C4-2B (cell line): Measurements from ENCODE around the gene ACBD6.

Source experiments
- H3K27ac ChIP-seq: fragments of 450-650 bp; 2 replicates; pipeline ENCODE4 v1.5.1; 2017
- ZFX ChIP-seq: fragments of 450-650 bp; IDR thresholded peaks from 2 replicates; pipeline ENCODE4 v1.6.1; 2017
- TF ChIP-seq, protein P1 (sequence below): fragments of 450-650 bp; conservative IDR thresholded peaks from 2 replicates; pipeline ENCODE4 v1.5.1; 2017; ENCODE audit warnings: mild to moderate bottlenecking

ACBD6 gene

GRCh38 chr1:180253585-180254495, 248.5 kb downstream of the ACBD6 start:
- H3K27ac ChIP-seq, result no peak overlapping the region
- no peak for TF ChIP-seq ZFX

GRCh38 chr1:180252638-180253536, 249.5 kb downstream of the ACBD6 start:
- no peak overlapping the region for H3K27ac ChIP-seq
- TF ChIP-seq, protein P1, sequence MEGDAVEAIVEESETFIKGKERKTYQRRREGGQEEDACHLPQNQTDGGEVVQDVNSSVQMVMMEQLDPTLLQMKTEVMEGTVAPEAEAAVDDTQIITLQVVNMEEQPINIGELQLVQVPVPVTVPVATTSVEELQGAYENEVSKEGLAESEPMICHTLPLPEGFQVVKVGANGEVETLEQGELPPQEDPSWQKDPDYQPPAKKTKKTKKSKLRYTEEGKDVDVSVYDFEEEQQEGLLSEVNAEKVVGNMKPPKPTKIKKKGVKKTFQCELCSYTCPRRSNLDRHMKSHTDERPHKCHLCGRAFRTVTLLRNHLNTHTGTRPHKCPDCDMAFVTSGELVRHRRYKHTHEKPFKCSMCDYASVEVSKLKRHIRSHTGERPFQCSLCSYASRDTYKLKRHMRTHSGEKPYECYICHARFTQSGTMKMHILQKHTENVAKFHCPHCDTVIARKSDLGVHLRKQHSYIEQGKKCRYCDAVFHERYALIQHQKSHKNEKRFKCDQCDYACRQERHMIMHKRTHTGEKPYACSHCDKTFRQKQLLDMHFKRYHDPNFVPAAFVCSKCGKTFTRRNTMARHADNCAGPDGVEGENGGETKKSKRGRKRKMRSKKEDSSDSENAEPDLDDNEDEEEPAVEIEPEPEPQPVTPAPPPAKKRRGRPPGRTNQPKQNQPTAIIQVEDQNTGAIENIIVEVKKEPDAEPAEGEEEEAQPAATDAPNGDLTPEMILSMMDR, result peak; percentile 95
- no peak for TF ChIP-seq ZFX

DNA sequence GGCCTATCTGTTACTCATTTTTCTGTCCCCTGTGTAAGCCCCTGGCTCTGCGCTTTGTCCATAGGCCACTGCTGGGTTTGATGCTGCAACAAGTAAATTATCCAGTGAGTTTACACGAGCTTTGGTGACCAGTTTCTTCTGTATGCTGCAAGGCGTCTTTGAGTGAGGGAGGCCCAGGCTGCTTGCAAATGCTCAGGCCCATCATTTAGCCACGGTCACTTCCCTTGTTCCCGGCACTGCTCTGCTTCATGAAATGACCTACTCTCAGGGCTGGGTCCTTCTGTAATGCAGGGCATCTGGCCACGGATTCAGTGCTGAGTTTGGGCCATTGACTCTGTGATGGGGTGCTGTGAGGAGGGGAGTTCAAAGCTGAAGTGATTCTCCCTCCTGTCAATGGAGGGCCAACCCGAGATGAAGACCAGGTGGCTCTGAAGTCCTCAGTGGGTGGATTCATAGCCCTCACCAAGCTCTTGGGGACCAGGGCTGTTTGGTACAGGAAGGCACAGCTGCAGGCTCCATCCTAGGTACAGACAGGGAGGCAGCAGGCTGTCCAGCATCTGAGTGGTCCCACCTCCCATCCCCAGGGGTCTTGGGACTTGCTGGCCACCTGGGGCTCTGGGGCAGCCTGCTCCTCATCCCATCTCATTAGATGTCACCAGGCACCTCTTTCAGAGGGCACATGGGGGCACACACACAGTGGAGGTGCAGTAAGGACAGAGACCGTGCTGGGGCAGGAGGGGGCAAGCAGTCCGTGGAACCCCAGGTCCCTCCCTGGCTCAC, 250.7 kb downstream of the ACBD6 start:
- no peak overlapping the region for H3K27ac ChIP-seq
- TF ChIP-seq ZFX, result no peak
- TF ChIP-seq, protein P1, result no peak

DNA sequence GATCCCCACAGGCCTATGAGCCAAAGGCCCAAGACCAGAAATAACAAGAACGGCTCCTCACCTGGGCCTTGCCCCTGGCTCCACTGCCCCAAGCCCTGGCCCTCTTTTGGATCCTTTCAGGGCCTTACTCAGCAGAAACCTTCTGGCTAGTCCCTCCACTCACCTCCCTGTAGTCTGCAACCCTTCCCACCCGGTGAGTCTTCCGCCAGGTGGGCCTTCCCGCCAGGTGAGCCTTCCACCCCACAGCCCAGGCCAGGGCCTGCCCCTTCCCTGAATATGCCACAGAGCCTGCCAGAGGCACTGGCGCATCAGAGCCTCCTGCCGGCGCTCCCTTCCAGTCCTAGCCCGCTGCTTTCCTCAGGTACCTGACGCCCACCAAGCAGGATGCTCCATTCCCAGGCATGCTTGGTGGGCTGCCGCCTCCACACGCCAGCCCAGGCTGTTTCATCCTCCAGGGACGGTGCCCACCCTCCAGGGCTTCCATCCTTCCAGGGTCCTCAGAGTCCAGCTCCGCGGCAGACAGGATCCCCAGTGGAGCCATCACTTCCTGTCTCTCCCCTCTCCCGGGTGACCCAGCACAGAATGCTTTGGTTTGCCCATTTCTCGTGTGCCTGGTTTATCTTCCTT, 251.4 kb downstream of the ACBD6 start:
- TF ChIP-seq ZFX, result no peak
- TF ChIP-seq, protein P1, result no peak
- H3K27ac ChIP-seq, result no peak overlapping the region

DNA sequence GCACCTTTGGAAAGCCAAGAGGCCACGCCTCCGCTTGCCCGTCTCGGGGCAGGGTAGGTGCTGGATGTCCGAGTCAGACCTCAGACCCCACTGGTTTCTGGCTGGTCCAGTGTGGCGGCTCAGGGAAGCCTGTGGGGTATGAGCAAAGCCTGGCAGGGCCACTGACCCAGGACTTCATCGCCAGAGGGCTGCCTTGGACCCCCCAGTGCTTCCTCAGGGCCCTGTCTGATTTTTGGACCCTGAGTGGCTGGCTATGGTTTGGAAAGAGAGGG, 251.9 kb downstream of the ACBD6 start:
- no peak overlapping the region for H3K27ac ChIP-seq
- no peak for TF ChIP-seq ZFX
- TF ChIP-seq, protein P1, result no peak

DNA sequence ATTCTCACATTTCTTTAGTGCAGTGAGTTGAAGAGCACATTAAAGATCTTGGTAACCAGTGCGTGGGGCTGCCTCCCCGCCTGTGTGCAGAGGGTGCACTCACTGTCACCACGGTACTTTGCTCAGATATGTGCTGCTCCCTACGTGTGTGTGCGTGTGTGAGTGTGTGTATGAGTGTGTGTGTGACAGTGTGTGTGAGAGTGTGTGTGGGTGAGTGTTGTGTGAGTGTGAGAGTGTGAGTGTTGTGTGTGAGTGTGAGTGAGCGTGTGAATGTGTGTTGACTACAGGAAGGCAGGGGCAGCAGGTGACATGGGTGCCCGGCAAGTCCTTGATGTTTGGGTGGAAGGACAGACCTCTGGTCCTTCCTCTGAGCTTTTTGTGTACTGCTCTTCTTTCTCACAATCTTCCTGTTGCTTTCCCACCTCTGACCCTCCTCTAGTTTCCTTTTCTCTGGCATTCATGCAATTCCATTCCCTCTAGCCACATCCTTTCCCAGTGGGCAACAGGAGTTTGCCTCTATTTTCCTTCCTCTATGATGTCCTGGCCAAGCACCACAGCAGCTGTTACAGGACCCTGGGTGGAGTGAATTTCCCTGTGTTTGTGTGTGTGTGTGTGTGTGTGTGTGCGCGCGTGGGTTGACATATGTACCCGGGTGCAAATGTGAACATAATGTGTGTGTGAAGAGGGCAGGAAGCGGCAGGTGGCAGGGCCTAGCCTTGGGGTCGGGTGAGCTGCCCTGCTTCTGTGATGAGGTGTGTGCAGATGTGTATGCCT, 252.5 kb downstream of the ACBD6 start:
- H3K27ac ChIP-seq, result no peak overlapping the region
- TF ChIP-seq ZFX, result no peak
- TF ChIP-seq, protein P1, result no peak
